SK-N-SH treated with all-trans-retinoic acid at 6 μM for 48 hours (cell line): Measurements from ENCODE around the gene LDLRAP1.

Source experiments
- PPARA ChIP-seq: fragments of 250-450 bp; sonication (Bioruptor Pico); IDR thresholded peaks from 2 replicates; pipeline ENCODE4 v1.5.0; 2020; ENCODE audit warnings: mild to moderate bottlenecking, borderline replicate concordance
- RARB ChIP-seq: fragments of 250-450 bp; sonication (Bioruptor Pico); IDR thresholded peaks from 2 replicates; pipeline ENCODE4 v1.8.0; 2021; ENCODE audit warnings: mild to moderate bottlenecking, moderate library complexity
- SNAI2 ChIP-seq: fragments of 250-450 bp; sonication (Bioruptor Pico); IDR thresholded peaks from 2 replicates; pipeline ENCODE4 v1.5.0; 2020; ENCODE audit warnings: mild to moderate bottlenecking, moderate library complexity
- TCF4 ChIP-seq: fragments of 250-450 bp; sonication (Bioruptor Pico); IDR thresholded peaks from 2 replicates; pipeline ENCODE4 v1.8.0; 2021; ENCODE audit warnings: mild to moderate bottlenecking, moderate library complexity, borderline replicate concordance
- ZC3H10 ChIP-seq: fragments of 250-450 bp; sonication (Bioruptor Pico); IDR thresholded peaks from 2 replicates; pipeline ENCODE4 v1.5.1; 2021; ENCODE audit warnings: mild to moderate bottlenecking, moderate library complexity
- ZFP3 ChIP-seq: fragments of 250-450 bp; sonication (Bioruptor Pico); IDR thresholded peaks from 2 replicates; pipeline ENCODE4 v1.5.0; 2020; ENCODE audit warnings: mild to moderate bottlenecking, moderate library complexity
- ZFP30 ChIP-seq: fragments of 450-650 bp; formaldehyde crosslinking; IDR thresholded peaks from 2 replicates; pipeline ENCODE4 v1.5.0; 2022; ENCODE audit warnings: mild to moderate bottlenecking, moderate library complexity
- ZNF565 ChIP-seq: fragments of 450-650 bp; formaldehyde crosslinking; conservative IDR thresholded peaks from 2 replicates; pipeline ENCODE4 v1.5.0; 2020; ENCODE audit warnings: low read depth, mild to moderate bottlenecking, moderate library complexity
- TF ChIP-seq, protein P1 (sequence below): fragments of 250-450 bp; sonication (Bioruptor Pico); IDR thresholded peaks from 2 replicates; pipeline ENCODE4 v1.5.1; 2021; ENCODE audit warnings: mild to moderate bottlenecking, moderate library complexity
- TF ChIP-seq, protein P2 (sequence below): fragments of 250-450 bp; sonication (Bioruptor Pico); IDR thresholded peaks from 2 replicates; pipeline ENCODE4 v1.8.0; 2020; ENCODE audit warnings: mild to moderate bottlenecking, moderate library complexity, borderline replicate concordance
- TF ChIP-seq, protein P3 (sequence below): fragments of 250-450 bp; sonication (Bioruptor Pico); IDR thresholded peaks from 2 replicates; pipeline ENCODE4 v1.5.0; 2020; ENCODE audit warnings: mild to moderate bottlenecking, moderate library complexity
- TF ChIP-seq, protein P4 (sequence below): fragments of 250-450 bp; sonication (Bioruptor Pico); IDR thresholded peaks from 2 replicates; pipeline ENCODE4 v1.5.1; 2020; ENCODE audit warnings: low read depth, mild to moderate bottlenecking, moderate library complexity

DNA sequence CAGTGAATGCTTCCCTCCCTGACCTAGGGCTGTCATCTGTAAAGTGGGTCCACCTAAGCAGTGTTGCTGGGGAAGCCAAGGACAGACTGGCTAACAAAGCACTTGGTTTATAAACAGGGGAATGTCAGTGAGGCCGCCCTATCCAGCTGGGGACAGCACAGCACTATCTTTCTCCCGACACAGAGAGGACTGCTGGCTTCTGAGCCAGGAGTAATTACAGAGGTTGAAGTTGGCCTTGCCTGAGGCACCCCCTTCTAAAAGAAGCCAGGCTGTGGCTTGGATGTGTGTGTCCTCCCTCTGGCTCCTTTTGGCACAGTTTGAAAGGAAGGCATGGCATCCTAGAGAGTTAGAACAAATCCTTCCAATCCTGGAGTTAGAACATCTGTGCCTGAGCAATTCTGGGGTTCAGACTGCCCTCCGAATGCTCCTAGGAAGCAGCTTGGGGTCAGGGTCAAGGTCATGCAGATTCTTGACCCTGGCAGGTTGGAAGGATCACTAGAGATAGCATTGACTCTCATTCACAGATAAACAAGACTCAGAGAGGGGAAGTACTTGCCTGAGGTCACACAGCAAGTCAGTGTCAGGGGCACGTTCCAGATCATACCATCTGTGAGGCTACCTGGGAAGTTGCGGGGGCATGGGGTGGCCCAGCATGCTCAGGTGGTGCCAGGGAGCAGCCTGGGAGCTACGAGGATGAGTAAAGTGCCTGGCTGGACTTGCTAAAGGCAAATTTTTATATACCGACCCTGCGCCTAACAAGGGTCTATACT lies 1.3 kb upstream of the LDLRAP1 start:
- TF ChIP-seq, protein P1, sequence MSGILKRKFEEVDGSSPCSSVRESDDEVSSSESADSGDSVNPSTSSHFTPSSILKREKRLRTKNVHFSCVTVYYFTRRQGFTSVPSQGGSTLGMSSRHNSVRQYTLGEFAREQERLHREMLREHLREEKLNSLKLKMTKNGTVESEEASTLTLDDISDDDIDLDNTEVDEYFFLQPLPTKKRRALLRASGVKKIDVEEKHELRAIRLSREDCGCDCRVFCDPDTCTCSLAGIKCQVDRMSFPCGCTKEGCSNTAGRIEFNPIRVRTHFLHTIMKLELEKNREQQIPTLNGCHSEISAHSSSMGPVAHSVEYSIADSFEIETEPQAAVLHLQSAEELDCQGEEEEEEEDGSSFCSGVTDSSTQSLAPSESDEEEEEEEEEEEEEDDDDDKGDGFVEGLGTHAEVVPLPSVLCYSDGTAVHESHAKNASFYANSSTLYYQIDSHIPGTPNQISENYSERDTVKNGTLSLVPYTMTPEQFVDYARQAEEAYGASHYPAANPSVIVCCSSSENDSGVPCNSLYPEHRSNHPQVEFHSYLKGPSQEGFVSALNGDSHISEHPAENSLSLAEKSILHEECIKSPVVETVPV: no peak
- TF ChIP-seq ZFP30 (CRISPR knock-in tag) (no peak), ZNF565 (no peak), PPARA (CRISPR knock-in tag) (no peak), RARB (CRISPR knock-in tag) (no peak), ZFP3 (CRISPR knock-in tag) (no peak), SNAI2 (CRISPR knock-in tag) (no peak), ZC3H10 (no peak), TCF4 (CRISPR knock-in tag) (no peak)
- TF ChIP-seq, protein P2, sequence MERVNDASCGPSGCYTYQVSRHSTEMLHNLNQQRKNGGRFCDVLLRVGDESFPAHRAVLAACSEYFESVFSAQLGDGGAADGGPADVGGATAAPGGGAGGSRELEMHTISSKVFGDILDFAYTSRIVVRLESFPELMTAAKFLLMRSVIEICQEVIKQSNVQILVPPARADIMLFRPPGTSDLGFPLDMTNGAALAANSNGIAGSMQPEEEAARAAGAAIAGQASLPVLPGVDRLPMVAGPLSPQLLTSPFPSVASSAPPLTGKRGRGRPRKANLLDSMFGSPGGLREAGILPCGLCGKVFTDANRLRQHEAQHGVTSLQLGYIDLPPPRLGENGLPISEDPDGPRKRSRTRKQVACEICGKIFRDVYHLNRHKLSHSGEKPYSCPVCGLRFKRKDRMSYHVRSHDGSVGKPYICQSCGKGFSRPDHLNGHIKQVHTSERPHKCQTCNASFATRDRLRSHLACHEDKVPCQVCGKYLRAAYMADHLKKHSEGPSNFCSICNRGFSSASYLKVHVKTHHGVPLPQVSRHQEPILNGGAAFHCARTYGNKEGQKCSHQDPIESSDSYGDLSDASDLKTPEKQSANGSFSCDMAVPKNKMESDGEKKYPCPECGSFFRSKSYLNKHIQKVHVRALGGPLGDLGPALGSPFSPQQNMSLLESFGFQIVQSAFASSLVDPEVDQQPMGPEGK (CRISPR knock-in tag): no peak
- TF ChIP-seq, protein P3, sequence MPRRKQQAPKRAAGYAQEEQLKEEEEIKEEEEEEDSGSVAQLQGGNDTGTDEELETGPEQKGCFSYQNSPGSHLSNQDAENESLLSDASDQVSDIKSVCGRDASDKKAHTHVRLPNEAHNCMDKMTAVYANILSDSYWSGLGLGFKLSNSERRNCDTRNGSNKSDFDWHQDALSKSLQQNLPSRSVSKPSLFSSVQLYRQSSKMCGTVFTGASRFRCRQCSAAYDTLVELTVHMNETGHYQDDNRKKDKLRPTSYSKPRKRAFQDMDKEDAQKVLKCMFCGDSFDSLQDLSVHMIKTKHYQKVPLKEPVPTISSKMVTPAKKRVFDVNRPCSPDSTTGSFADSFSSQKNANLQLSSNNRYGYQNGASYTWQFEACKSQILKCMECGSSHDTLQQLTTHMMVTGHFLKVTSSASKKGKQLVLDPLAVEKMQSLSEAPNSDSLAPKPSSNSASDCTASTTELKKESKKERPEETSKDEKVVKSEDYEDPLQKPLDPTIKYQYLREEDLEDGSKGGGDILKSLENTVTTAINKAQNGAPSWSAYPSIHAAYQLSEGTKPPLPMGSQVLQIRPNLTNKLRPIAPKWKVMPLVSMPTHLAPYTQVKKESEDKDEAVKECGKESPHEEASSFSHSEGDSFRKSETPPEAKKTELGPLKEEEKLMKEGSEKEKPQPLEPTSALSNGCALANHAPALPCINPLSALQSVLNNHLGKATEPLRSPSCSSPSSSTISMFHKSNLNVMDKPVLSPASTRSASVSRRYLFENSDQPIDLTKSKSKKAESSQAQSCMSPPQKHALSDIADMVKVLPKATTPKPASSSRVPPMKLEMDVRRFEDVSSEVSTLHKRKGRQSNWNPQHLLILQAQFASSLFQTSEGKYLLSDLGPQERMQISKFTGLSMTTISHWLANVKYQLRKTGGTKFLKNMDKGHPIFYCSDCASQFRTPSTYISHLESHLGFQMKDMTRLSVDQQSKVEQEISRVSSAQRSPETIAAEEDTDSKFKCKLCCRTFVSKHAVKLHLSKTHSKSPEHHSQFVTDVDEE (CRISPR knock-in tag): no peak
- TF ChIP-seq, protein P4, sequence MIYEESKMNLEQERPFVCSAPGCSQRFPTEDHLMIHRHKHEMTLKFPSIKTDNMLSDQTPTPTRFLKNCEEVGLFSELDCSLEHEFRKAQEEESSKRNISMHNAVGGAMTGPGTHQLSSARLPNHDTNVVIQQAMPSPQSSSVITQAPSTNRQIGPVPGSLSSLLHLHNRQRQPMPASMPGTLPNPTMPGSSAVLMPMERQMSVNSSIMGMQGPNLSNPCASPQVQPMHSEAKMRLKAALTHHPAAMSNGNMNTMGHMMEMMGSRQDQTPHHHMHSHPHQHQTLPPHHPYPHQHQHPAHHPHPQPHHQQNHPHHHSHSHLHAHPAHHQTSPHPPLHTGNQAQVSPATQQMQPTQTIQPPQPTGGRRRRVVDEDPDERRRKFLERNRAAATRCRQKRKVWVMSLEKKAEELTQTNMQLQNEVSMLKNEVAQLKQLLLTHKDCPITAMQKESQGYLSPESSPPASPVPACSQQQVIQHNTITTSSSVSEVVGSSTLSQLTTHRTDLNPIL (CRISPR knock-in tag): no peak
